ENCODE results near the gene MORN1.

The MORN1 gene

DNA sequence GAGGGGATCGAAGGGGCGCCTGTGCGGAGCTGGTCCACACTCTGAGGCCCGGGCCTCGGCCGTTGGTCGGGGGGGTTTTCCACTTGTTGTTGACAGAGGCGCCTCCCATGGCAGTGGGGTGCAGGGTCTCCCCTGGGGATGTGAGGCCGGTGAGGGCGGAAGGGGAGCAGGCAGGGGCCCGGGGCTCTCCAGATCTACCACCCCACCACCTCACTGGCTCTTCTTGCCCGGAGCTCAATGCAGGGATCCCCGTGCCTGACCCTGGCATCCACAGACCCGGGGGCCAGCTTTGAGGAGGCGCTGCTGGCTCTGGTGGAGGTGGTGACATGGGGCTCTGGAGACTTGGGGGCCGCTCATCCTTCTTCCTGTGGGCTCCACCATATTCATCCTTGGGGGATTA lies 28.1 kb upstream of the MORN1 start:
- no peak for DNase-seq (ENCODE audit: low read depth)

DNA sequence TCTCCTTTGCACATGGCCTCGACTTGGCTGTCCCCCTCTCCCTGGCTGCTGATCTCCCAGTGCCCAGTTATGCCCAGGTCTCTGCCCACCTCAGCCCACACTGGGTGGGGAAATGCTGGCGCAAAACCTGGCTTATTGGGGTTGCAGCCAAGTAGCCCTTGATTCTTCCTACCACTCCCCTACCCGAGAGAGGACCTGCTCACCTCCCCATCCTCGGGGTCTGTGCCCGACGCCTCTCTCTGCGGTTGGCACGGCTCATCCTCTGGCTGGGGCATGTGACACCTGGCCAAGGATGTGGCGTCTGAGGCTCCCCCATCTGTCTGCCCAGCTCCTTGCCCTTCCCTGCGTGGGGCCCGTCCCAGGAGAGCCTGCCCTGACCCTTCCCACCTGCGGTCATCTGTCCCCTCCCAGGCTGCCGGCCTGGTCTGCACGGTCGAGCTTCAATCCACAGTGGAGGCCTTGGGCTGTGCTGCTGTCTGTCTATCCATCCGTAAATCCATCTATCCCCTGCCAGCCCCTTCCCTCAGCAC lies 27.5 kb upstream of the MORN1 start:
- DNase-seq (ENCODE audit: low read depth) = no peak

DNA sequence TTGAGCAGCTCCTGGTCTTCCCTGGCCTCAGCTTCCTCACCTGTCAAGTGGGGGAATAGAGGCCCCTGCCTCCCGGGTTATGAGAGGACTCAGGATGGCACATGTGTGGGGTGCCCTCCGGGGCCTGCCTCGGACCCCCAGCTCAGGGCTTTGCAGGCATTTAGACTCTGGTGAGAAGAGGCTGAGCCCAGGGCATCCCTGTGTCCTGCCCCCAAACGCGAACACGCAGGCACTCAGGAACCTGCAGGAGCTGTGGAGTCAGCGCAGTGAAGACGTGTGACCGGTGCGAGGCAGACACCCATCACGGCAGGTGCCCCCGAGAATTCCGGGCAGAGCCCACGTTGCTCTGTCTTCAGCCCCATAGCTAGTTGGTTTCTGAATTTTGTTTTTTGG lies 26.5 kb upstream of the MORN1 start:
- no peak for DNase-seq (ENCODE audit: low read depth)

DNA sequence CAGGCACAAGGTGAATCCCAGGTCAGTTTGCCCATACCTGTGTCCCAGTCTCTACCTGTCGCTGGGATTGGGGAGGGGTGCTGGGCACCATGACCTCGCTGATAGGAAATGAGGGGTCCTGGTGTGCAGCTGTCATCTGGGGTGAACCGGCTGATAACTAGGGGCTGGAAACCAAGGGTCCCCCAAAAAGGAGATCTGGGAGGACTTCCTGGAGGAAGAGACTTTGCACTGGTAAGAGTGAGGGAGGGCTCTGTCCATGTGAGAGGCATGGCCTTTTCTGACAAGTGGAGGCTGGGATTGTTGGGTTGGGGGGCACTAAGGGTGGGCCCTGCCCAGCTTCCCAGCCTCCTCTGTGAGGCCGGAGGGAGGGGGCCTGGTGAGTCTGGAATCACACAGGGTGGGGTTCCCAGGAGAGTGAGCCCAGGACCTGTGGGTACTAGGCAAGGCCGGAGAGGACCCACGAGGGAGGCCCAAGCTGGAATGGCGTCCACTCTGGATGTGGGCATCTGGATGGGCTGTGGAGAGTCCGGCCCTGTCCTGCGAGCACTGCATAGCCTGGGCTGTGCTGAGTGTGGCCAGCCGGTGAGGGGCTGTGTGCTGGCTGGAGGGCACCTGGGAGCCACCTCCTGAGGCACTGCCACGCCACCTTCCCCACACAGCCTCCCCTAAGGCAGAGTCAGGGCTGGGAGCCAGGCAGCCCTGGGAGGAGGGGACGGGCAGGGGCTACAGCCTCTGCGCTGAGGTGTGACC lies 25.9 kb upstream of the MORN1 start:
- DNase-seq (ENCODE audit: low read depth) = no peak

GRCh38 chr1:2416403-2416802 lies 25.0 kb upstream of the MORN1 start:
- DNase-seq (ENCODE audit: low read depth) = no peak

GRCh38 chr1:2415801-2416208 lies 24.5 kb upstream of the MORN1 start:
- no peak for DNase-seq (ENCODE audit: low read depth)

DNA sequence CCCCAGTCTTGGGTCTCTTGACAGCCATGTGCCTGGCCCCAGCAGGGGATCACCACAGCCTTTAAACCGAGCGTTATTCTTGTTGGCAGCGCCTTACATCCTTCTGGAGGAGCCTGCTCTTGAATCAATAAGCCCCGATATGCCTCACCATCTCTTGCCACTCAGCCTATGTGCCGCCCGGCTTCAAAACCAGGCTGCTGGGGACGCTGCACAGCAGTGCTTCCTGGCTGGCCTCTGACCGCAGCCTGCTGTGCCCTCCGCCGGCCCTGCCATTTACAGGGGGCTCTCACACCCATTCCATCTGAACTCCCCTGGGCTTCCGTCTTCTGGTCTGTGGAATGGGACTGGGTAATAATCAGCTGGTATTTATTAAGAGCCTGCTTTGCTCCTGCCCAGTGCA lies 24.0 kb upstream of the MORN1 start:
- DNase-seq (ENCODE audit: low read depth) = no peak

DNA sequence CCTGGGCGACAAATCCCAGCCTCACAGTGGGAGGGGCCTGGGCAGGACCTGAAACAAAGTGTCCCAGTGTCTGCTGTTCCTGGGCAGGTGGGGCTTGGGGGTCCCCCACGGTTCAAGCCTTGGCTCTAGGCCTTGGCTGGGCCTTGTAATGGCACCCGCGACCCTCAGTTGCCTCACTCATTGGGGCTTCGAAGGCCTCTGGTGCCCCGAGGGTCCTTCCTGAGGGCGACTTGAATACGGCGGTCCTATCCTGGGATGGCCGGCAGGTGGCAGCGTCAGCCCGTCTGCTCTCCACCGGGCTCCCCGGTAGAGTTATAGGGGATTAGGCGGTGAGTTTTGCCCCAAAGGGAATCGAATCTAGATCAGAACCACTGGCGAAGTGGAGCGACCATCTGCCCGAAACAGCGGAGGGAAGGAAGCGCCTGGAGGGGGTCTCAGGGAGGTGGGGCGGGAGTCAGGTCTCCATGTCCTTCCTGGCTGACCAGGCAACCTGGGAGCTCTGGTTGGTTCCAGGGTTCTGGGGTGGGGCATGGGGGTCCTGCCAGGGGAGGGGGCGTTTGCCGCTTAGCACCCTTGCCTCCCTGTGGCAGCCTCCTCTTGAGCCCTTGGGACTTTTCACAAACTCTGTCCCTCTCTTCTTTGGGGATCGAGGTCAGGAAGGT lies 23.1 kb upstream of the MORN1 start:
- DNase-seq (ENCODE audit: low read depth) = peak; percentile 74

DNA sequence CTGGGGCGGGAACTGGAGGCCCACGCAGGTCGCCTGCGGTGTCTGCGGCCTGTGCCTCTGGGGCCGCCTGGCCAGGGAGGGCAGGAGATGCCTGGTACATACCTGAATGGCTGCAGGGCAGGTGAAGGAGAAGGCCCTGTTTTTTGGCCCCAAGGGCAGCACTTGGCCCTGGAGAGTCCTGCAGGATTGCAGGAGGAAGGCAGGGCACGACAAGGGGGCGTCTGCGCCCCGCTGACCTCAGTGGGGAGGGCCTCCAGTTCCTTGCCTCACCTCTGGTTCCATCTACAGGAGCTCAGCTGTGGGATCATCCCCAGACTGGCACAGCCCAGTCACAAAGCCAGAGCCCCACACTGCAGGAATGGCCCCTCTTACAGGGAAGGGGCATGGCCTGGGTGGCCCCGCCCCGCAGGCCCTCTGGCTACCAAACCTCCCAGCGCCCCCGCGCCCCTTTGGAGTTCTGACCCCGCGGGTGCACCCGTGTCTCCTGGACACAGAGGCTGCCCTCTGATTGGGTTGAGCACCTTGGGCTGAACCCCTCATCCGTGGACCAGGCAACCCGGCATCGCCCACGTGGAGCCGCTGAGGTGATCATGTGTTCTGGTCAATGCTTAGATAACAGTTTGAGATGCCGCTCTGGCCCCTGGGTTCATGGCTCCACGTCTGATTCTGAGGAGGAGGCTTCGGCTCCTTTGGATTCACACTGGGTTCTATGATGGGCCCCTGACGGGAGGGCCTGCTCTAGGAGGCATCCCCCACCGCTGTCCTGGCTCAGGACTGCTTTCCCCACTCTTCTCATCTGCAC lies 22.3 kb upstream of the MORN1 start:
- DNase-seq (ENCODE audit: low read depth) = no peak

DNA sequence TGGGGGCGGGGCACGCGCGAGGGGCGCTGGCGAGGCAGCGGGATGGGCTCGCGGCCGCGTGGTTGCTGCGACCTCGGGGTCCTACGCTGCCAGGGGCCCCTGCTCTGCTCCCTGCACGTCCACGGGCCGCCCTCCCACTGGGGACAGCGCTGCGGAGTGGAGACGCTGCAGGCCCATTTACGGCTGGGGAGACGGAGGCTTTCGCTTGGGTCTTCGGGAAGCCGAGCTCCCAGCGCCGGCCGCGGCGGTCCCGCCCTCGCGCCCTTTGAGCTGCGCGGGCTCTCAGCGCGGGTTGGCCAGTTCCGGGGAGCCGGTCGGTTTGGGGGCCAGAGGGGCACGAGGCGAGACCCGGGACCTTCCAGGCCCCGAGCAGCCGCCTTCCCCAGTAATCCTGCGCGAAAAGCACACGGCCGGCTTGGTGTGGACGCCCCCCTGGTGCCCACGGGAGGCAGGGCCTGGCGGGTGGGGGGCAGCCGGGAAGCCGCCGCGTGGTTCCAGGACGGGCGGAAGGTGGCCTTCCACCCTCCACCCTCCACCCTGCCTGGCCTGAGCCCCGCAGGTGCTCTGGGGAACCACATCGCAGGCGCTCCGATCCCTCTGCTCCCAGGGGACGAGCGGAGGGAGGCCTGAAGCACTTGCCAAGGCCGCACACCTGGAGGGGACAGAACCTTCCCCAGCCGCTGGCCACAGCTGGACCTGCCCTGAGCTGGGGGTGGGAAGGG lies 21.6 kb upstream of the MORN1 start:
- no peak for DNase-seq (ENCODE audit: low read depth)

DNA sequence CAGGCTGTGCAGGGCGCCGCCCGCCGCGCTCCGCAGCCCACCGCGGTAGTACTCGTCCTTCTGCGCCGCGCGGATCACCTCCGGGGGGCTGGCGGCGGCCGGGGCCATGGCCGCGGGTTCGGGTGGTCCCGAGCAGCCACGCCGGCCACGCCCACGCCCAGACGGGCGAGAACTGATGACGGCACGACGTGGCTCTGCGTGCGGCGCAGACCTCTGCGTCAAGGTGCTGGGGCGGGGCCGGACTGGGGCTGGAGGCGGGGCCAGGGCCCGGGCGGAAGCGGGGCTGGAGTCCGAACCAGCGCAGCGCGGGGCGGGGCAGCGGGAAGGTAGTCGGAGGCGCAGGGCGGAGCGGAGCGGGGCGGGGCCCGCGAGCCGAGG lies 21.0 kb upstream of the MORN1 start, which contains the start of gene PEX10:
TSS of gene PEX10 (minus strand) at position 170 of the 378 bp plus-strand sequence. CDS start at position 108, 62 bp downstream.
- peak; percentile 99 for DNase-seq (ENCODE audit: low read depth)

GRCh38 chr1:2411801-2412394 lies 20.5 kb upstream of the MORN1 start:
- DNase-seq (ENCODE audit: low read depth) = no peak

DNA sequence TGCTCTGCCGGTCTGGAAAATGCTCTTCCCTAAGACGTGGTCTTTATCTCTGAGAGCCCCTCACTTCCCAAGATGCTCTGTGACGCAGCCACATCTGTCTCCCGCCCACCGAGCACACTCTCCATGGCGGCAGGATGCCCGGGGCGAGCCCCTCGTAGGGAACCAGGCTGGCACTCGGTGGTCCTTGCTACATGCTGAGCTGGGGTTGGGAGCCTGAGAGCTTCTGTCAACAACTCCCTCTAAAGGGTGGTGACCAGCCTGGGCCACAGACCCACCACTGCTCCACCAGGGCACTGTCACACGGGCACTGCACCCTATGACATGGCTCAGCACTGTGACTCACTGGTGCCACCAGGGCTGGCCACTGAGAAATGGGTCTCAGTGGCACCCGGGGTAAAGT lies 18.4 kb upstream of the MORN1 start:
- DNase-seq (ENCODE audit: low read depth) = no peak

GRCh38 chr1:2408859-2409276 lies 17.5 kb upstream of the MORN1 start:
- no peak for DNase-seq (ENCODE audit: low read depth)

DNA sequence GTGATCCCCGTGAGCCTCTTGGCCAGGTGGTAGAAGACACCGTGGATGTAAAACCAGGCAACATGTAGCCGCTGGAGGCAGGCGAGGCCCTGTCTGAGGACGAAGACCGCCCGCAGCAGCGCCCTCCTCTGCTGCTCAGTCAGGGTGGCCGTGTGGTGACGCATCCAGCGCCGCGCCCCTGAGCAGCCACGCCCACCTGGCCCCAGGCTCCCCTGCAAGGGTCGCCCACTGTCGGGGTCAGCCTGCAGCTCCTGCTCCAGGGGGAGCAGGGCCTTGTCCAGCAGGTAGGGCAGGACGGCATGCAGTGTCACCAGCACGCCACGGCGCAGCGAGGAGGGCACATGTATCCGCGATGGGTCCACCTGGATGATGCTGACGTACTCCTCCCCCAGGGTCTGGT lies 17.1 kb upstream of the MORN1 start:
- DNase-seq (ENCODE audit: low read depth) = no peak

DNA sequence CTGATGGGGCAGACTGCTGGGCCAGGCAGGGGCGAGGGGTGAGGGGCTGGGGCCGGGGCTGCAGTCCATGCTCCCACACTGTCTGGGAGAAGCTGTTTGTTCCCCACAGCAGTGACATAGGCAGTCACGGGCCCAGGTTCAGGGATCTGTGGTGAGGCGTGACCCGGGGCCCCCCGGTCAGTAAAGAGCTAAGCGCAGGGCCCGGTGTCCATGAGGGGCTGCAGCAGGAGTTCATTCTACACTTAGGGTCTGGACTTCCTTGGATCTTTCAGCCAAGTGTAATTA lies 16.6 kb upstream of the MORN1 start:
- no peak for DNase-seq (ENCODE audit: low read depth)

DNA sequence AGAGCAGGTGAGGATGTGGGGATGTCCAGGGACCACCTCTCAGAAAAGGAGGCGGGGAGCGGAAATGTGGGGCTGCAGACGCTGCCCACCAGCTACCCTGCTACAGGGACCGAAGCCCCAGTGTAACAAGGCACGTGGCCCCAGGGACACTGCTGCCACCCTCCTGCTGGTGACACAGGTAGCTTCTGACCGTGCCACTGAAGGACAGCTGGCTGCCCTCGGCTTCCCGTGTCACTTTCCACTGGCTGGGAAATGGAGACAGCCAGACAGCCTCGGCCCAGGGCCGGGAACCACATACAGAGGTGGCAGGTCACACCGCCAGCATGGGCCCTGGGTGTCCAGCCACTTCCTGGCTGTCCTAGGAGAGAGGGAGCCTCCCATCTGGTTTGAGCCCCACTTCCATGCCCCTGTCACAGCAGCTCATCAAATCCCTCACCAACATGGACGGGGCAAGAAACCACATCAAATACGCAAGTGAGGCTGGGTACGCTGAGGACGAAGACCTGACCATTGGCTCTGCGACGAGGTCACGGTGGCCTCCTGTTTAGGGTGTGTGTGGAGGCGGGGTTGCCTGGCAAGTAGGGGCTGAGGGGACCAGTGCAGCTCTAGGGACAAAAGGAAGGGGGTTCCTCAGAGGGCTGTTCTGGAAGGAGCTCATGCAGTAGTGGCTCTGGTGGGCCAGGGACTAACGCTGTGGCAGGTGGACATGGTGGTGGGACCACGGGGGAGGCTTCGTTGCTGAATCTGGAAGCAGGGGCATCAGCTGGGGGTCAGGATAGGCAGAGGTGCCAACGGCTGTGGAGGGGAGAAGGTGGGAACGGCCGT lies 16.0 kb upstream of the MORN1 start:
- DNase-seq (ENCODE audit: low read depth) = no peak

GRCh38 chr1:2406451-2407041 lies 15.2 kb upstream of the MORN1 start:
- DNase-seq (ENCODE audit: low read depth) = no peak

DNA sequence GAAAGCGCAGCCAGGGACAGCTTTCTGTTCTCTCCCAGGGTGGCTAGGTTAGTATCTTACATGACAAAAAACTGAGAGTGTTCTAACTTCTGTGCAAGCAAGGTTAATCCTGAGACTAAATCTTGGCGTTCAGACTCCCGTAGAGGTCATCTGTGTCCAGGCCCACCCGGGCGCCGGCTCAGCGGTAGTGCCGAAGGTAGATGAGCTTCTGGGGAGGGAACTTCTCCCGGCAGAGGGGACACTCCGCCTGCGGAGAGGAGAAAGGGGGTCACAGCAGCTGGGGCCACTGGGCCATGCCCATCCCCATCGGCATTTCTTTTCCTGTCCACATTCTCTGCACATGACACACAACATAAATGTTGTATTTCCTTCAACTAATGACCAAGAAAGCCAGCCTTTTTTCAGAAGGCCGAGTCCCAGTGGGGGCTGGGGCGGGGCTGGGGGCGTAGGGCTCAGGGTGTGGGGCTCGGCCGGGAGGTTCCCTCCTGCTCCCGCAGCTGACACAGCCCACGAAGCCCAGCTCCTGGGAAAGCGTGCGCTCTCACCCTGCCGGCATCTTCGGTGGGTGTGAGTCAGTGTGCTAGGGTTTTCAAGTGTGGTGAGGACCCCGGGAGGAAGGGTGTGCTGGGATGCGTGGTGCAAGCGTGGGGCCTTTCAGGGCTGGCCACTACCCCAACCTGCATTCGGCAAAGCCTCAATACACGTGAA lies 14.4 kb upstream of the MORN1 start:
- DNase-seq (ENCODE audit: low read depth) = no peak
